ENCODE results near the gene HORMAD2. TPM values are rescaled to one million over a fixed set of nuclear protein-coding genes. Genes with fewer than 3 reads are reported as not detected.

HORMAD2 gene
- polyA plus RNA-seq, 5 donors: 0.07 to 0.54 (median 0.21) TPM

DNA sequence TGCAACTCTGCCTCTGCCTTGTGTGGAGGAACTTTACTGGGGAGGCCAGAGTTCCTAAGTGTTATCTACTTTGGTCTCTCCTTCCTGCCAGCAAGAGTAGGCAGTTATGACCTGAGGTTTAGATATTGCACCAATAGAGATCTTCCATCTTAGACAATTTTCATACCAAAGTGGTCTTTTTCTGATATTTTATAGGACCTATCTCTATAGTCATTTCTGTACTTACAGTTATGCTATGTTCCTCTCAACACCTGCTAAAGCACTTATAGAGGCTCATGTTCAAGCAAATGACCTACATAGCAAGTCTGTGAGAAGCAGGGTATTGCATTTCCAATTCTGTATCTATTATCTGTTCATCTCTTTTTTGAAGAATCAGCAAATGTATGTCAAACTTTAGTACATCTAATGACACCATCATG, 80.8 kb downstream of the HORMAD2 start:
- DNase-seq: no peak

DNA sequence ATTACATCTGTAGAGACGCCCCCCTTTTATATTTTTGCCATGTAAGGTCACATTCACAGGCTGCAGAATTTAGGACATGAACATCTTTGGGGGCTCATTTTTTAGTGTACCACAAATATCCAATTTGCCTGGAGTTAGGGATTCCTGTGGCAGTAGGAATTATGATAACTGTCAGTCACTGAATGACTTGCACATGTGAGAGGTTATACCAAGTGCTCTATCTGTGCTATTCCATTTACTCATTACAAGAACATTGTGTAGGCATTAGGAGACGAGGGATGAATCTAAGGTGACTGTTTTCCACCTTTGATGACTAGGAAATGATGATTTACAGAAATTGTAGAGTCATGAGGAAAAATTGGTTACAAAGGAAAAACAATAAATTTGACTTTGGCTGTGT, 87.0 kb downstream of the HORMAD2 start:
- DNase-seq: no peak

DNA sequence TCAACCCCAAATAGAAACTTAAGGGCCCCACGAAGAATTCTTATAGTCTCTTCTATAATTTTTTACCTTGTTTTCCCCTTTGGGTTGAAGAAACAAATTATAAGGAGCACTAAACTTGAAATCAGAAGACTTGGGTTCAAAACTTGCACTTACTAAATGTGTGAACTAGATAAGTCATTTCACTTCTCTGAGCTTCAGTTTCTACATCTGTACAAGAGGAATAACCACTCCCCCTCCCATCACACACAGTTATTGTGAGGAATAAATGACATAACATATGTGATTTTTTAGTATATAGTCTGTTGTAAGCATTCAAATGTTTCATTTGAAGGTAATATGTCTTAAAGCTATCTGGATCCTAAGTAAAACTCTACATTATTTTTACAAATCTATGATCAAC, 87.5 kb downstream of the HORMAD2 start:
- DNase-seq: no peak

DNA sequence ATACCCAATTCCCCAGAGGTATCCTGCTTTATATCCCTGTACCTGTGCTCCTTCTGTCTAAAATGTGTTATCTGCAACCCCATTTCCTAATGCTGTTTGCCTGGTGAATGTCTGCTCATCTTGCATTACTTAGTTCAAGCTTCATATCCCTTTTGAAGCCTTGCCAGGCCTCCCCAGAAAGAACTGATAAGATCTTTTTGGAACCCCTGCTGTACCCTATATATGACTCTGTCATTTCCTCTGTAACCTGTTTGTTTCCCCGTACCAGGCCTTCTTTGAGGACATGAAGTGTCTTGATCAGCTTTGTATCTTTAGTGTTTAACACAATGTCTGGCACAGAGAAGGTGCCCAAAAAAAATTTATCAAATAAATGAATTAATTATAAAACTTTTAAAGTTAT, 88.7 kb downstream of the HORMAD2 start:
- no peak for DNase-seq

DNA sequence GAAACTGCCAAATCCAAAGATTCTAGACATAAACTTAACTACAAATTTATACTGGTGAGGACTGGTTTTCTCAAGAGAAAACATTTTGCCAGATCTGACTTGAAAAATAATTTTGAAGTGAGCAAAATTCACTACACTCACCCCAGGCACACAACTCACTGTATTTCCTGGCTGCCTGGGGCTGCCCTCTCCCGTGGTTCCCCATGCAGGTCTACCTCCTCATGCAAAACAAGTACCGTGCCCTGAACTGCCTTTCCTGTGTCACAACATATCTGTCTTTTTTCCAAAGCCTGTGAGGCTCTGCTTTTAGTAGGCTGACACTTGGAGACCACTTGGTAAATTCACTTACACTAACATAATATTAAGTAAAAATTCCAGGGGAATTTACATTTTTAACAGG, 89.9 kb downstream of the HORMAD2 start:
- no peak for DNase-seq

DNA sequence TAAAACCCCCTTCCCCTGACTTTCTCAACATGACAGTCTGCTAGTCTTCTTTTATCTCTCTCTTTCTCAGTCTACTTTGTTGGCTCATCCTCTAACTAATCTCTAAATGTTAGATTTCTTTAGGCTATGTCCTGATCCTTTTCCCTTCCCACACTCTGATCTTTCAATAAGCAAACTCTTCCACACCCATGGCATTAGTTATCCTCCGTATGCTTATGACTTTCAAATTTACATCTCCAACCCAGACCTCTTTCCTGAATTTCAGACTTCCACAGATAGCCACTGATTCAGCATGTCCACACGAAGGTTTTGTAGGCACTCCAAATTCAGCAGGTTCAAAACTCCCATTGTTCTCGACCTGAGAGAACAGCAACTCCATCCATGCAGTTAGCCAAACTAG, 90.7 kb downstream of the HORMAD2 start:
- DNase-seq: no peak

DNA sequence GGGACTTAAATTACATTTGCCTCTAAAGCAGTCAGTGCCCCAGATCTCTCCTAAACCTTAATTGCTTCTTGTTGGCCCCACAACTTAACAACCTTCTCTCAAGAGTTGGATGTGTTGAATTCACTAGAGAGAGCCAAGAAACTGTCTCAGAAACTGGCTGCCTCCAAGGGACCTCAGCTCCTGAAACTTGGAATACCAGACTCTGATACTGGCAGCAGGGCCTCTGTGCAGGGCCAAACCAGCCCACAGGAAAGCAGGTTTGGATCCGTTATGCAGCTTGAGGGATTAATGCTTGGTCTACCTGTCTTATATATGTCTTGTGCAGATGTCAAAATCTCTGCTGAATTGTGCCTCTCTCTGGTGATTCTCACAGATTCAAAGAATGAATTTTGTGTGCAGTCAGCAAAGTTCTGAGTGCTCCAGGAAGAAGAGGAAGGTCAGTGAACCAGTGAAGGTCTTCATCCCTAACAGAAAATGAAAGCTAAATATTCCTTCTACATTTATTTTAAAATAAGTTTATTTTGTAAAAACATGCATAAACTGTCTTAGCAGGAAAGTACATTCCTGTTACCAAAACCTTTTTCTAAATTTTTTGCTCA, 95.5 kb downstream of the HORMAD2 start:
- DNase-seq: no peak

DNA sequence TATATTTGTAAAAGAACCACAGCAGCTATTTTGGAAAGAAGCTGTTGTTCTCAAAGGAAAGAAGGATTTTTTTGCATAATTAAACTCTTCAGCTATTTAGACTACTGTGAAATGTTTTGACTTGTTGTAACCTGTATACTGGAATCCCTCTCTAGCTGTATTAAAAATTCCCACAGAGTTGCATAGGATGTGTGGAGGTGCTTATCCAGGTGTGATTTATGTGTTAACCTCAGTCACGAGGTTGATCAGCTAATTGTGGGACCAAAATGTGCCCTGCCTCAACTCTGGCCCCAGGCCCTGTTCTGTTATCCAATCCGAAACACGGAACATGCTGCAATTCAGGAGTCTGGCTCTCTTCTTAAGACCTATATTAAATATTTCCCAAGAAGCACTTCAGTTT, 96.2 kb downstream of the HORMAD2 start:
- DNase-seq: no peak

DNA sequence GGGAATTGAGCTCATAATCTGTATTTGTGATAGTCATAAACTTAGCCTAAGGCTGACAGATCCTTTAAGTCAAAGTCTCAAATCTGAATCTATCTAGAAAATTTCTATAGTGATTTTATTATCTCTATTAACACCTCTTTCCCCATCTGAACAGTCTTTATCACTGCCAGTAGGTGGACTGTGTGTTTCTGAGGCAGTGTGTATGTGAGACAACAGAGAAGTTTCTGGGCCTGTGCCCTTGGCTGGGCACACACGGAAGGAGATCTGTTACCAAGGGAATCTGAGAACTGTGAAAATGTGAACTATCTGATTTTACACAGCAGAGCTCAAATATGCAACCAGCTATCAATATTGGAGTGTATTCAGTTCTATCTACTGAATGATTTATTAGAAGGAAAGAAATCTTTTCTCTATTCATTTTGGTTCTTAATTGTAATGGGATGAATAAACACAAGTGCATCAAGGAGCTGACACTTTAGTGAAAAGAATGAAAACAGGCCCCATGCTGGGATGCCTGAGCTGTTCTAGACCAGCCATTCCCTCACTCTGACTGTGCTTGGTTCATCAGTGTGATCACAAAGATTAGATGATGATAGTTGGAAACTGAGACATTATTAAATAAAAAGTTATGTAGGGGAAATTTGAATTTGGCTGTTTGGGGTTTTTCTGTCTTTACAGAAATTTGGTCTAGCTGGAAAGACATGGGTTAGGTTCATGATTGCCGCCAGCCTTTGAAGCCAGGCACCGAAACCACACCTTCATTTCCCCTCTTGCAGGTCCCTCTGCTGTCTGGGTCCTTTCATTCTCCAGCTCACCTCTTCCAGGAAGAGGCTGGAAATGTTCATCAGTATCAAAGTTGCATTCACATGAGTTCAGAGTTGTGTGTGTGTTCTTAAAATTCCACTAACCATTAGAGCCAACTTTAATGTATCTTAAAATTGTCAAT, 98.2 kb downstream of the HORMAD2 start:
- no peak for DNase-seq

DNA sequence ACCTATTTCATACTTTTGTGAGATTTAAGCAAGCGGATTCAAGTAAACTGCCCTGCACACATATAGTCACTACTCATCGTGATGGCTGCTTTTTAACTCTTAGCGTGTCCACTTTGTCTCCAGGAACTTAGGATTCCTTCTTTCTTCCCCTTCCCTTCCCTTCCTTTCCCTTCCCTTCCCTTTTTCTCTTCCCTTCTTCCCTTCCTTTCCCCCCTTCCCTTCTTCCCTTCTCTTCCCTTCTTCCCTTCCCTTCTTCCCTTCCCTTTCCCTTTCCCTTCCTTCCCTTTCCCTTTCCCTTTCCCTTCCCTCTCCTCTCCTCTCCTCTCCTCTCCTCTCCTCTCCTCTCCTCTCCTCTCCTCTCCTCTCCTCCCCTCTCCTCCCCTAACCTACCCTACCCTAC, 100.4 kb downstream of the HORMAD2 start:
- DNase-seq: no peak

DNA sequence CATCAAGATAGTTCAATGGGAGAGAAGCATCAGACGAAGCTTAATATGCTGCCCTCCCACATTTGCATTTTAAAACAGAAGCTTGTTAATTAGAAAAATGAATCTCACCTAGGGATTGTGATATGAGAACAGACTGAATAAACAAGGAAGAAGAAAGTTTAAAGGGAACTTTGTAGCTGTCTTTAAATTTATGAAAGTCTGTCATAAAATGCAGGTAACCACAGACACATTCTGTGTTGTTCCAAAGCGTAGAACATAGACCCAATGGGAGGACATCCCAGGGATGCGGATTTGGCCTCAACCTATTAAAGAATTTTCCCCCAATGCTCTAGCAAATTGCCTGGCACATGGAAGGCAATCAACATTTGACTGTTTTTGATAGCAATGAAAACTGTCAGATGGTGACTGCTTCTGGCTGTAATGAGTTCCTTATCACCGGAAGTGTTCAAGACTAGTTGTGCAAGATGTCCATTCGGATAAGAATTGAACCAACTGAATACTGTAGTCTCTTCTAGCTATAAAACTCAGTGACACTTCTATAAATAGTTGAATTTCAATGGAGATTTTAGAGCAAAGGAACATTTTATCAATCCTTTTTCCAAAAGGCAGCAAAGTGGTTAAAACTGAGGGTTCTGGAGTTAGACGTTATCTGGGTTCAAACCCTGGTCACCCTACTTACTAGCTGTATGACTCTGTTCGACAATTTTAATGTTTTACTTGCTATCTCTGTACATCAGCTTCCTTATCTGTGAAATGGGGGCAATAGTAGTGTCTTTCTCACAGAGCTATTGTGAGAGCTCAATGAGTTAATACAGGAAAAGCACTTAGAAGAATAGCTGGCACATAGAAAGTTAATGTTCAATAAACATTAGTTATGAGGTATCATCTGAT, 101.4 kb downstream of the HORMAD2 start:
- no peak for DNase-seq

DNA sequence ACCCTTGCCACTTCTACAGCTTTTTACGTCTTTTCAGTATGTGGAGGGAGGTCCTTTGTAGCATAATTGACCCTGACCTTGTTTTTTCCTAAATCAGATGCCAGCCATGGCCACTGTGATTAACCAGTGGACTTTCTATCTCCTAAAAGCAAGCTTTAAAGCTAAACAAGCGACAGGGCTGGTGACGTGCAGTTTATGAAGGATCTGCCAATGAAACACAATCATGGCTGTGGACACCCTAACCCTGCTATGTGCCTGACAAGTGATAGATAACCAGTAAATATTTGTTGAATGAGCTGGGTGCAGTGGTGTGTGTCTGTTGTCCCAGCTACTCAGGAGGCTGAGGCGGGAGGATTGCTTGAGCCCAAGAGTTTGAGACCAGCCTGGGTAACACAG, 102.1 kb downstream of the HORMAD2 start:
- no peak for DNase-seq

DNA sequence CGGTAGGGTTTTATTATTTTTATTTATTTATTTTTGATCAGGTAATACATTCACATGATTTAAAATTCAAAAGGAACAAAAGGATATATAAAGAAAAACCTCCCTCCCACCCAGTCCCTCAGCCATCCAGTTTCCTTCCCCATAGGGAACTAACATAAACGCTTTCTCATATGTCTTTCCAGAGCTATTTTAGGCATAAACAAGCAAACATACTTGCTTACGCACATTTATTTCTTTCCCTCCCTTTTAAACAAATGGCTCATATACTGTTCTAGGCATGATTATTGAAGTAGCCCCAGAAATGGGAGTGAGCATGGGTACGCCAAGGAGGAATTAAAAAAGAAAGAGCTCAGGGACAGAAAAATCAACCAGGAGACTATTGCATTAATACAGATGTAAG, 102.6 kb downstream of the HORMAD2 start:
- no peak for DNase-seq

DNA sequence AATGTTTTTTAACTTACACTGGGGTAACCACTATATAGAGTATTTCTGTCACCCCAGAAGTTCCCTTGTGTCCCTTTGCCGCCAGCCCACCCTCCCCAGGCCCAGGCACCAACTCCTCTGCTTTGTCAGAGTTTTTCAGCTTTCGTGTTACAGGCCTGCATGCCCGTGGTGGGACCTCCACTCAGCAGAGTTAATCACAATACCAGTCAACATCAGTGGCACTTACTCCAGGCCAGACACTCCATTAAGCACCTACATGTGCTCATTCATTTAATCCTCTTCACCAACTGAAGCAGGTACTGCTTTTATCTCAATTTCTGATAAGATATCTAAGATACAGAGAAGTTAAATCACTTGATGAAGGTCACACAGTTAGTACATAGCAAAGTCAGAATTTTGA, 103.0 kb downstream of the HORMAD2 start:
- DNase-seq: no peak

DNA sequence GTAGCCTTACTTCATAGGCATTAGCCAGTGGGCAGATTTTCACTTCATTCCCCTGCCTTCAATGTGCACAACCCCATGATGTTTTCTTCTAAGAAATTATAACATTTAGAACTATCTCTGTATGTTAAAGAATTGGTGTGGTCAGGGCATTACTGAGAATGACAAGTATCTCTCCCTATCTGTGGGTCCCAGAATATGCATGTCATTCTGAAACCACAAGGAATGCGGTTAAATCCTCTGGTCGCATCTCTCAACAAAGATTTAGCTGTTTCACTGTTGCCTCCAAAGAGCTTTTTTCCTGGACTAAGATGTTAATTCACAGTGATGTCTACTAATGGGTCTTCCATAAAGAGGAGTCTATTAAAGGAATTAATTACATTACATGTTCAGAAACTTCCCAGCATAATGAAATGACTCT, 103.6 kb downstream of the HORMAD2 start:
- no peak for DNase-seq

DNA sequence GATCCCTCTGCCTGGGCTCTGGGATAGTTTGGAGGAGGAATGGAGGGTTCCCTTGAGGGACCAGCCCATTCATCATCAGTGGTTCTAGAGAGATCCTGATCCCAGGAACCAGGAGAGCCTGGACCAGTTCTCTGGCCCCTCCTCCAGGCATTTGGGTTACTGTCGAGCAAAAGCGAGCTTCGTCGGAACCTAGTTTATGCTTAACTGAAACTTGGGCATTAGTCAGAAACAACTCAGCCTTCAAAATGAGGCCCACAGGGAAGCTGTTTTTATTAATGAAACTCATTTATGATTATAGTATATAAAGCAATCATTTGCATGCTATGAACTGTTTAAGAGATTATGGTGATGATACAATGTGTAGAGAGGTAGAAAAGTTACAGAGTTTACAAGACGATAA, 104.9 kb downstream of the HORMAD2 start:
- DNase-seq: no peak

DNA sequence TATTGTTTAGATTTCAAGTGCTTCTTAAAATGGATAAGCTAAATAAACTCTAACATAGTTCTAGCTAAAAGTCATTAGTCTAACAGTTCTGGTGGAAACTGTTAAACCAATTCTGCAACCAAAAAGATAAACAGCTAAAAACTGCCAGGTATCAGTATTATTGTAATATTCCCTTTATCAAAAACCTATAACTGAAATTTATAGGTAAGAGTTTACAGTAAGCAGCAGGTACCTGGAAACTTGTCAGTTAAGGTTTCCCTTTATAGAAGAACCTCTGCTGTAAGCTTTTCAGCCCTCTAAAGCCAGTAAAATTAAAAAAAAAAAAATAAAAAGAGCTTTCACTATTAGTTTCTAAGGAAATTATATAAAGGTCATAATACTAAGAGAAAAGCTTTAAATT, 105.3 kb downstream of the HORMAD2 start:
- DNase-seq: no peak

DNA sequence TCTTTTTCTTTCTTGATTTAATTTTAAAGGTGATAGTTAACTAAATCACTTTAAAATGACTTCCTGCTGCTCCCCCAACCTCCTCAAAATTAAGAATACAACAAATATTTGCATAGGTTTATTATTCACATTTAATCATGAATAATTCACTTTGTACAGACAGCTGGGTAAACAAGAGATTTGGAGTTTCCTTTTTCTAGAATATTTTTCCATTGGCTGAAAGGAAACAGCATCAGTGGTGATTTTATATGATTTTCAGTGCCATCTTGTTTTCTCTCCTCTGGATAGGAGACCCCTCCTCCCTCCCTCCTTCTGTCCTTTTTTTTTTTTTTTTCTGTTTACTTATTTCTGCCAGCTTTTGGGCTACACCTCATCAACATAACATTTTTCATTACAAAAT, 105.8 kb downstream of the HORMAD2 start:
- DNase-seq: no peak

DNA sequence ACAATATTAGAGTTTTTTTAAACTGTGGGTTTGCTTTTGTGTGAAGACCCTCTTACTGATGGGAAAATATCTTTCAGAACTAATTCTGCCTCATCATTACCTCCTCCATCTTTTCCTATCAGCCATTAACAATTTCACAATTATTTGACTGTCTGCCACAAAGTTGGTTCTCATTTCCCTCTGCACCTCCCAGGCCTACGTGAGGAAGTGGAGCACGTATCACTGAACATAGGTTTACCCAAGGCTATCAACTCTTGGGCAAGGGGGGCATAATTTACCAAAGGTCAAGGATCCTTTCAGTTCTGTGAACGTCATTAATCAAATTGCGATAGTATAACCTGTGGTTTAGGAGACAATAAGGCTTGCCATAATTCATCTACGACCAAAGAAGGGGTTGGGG, 106.2 kb downstream of the HORMAD2 start:
- no peak for DNase-seq

DNA sequence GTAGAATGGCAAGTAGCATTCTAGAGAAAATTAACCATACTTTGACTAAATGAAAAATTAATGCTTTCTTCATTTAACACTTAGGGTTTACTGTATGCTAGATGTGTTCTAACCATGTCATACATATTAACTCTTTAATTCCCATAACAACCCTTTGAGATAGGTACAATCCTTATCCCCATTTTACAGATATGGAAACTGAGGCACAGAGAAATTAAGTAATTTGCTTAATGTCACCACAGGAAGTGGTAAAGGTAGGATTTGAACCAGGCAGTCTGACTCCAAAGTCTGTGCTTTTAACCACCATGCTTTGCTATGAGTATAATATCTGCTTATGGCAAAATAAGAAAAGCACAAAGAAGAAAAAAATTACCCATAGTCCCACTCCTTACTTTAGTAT, 106.8 kb downstream of the HORMAD2 start:
- DNase-seq: no peak

DNA sequence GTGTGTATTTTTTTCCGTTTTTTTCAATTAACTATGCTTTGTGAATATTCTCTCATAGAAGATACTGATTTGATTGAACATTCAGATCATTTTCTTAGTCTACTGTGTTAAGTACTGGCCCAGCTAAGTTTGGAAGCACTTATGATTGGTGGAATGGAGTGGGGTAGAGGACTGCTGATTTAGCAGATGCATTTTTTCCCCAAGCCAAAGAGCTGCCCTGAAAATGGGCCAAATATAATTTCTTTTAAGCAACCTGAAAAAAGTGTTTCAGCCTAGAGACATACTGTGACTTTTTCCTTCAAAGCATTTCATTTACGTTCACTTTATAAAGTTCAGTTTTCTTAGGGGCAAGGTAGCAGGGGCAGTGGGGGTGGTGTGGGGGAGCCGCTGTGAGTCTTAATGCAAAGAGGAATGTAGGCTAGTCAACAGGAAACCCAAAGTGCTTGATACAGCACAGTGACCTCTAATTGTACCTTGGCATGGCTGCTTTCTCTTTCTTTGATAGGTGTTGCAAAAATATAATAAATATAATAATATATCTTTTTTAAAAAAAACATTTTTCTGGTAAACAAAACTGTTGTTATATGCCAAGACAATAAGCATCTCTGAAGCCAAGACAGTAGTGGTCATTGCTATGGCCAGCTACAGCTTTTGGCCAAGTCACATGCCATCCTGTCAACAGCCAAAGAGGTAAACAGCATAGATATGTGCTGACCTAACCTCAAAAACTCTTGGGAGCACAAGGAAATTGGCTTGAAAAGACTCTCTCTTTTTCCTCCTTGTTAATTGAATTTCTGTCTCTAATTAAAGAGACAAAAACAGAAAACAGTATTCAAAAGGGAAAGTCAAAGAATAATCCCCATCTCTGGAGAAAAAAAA, 107.5 kb downstream of the HORMAD2 start:
- DNase-seq: no peak

Measured in right lung (tissue), 5 donors.